HK-2 (cell line): ENCODE measurements around the gene RBPMS2.
"Not testable (repeated sequence)": the region's sequence is repeated elsewhere in the genome, so short reads cannot be mapped to it uniquely, and the experiment has no call there.

Experiments
- DNase-seq: peaks from one replicate; pipeline ENCODE4 v3.0.0-alpha.2; 2018; ENCODE audit not compliant: unreplicated experiment

RBPMS2 gene

GRCh38 chr15:64775551-64776401 is at the start of gene RBPMS2:
Gene RBPMS2 (minus strand): TSS chr15:64775589. CDS start chr15:64775319, 270 bp downstream.
- no peak for DNase-seq

- DNase-seq: no peak
Observed at GRCh38 chr15:64824929-64825430, 49.6 kb upstream of the RBPMS2 start.

GRCh38 chr15:64816452-64816851 is 41.1 kb upstream of the RBPMS2 start:
- DNase-seq: no peak

GRCh38 chr15:64814965-64815364 is 39.6 kb upstream of the RBPMS2 start:
- not testable (repeated sequence) for DNase-seq

- not testable (repeated sequence) for DNase-seq
Observed at GRCh38 chr15:64814283-64814682, 38.9 kb upstream of the RBPMS2 start.

GRCh38 chr15:64813075-64813474 is 37.7 kb upstream of the RBPMS2 start:
- peak; percentile 14 for DNase-seq

GRCh38 chr15:64810497-64811326 is 35.3 kb upstream of the RBPMS2 start:
- no peak for DNase-seq

- peak; percentile 64 for DNase-seq
Observed at GRCh38 chr15:64809649-64810496, 34.5 kb upstream of the RBPMS2 start.

- no peak for DNase-seq
Observed at GRCh38 chr15:64808785-64809453, 33.5 kb upstream of the RBPMS2 start.

GRCh38 chr15:64807751-64808222 is 32.4 kb upstream of the RBPMS2 start:
- DNase-seq: no peak

- no peak for DNase-seq
Observed at GRCh38 chr15:64807051-64807749, 31.8 kb upstream of the RBPMS2 start.

GRCh38 chr15:64806509-64806908 is 31.1 kb upstream of the RBPMS2 start:
- DNase-seq: no peak

- no peak for DNase-seq
Observed at GRCh38 chr15:64804619-64805018, 29.2 kb upstream of the RBPMS2 start.

GRCh38 chr15:64803526-64803925 is 28.1 kb upstream of the RBPMS2 start:
- DNase-seq: no peak

GRCh38 chr15:64800476-64800875 is 25.1 kb upstream of the RBPMS2 start:
- DNase-seq: no peak

- DNase-seq: not testable (repeated sequence)
Observed at GRCh38 chr15:64798905-64799304, 23.5 kb upstream of the RBPMS2 start.

- DNase-seq: not testable (repeated sequence)
Observed at GRCh38 chr15:64795921-64796320, 20.5 kb upstream of the RBPMS2 start.

GRCh38 chr15:64795299-64795698 is 19.9 kb upstream of the RBPMS2 start:
- not testable (repeated sequence) for DNase-seq

GRCh38 chr15:64792282-64792681 is 16.9 kb upstream of the RBPMS2 start:
- no peak for DNase-seq

- DNase-seq: no peak
Observed at GRCh38 chr15:64791401-64791800, 16.0 kb upstream of the RBPMS2 start.
